HCT116 (cell line): Measurements from ENCODE around the gene PIWIL4. TPM values are rescaled to one million over a fixed set of nuclear protein-coding genes. Genes with fewer than 3 reads are reported as not detected.

Source experiments
- ATAC-seq: fragments of 200-7000 bp; cut with Tn5 transposase; 2 replicates; pipeline ENCODE4 v1.9.1; 2020; ENCODE audit warnings: mild to moderate bottlenecking, moderate library complexity
- BruUV-seq: library from RNA; stranded (reverse); fragments of 400-500 nt; replicated peaks from 2 replicates; lab custom pipeline; 2021; lab: Mats Ljungman, UMichigan
- CTCF ChIA-PET: fragments of 300-600 bp; sonication (Branson Sonifier 250); formaldehyde crosslinking; loops from one replicate; lab custom pipeline; 2021; ENCODE audit warnings: antibody characterized with exemption; lab: Charles Lee
- POLR2A ChIA-PET: fragments of 300-600, 350-600 bp; sonication (Branson Sonifier 250); formaldehyde crosslinking; loops from one replicate; lab custom pipeline; 2021; ENCODE audit warnings: antibody characterized with exemption; lab: Charles Lee
- RAD21 ChIA-PET, 2 experiments: fragments of 300-600 bp; sonication (Branson Sonifier 250); formaldehyde crosslinking; loops; one replicate each; lab custom pipeline; 2023; ENCODE audit warnings: low total read pairs in 2 of 2; ENCODE audit not compliant: uncharacterized antibody in 2 of 2, unreplicated experiment in 2 of 2, low non-redundant PET in 1 of 2; lab: Charles Lee
- DNase-seq: peaks from one replicate; pipeline ENCODE4 v3.0.0-alpha.2; 2010; ENCODE audit warnings: low read depth, low spot score
- H2AFZ ChIP-seq: fragments of 200-600 bp; shearing (Covaris generic), sonication (generic); 2 replicates; pipeline ENCODE4 v1.6.1; 2017; ENCODE audit warnings: low read depth, mixed run types, mixed read lengths, antibody characterized with exemption, low read length; ENCODE audit not compliant: poor library complexity, severe bottlenecking
- H3K27ac ChIP-seq: 2 replicates; pipeline ENCODE4 v1.5.1; 2012; ENCODE audit warnings: low read depth, low read length
- H3K27me3 ChIP-seq: fragments of 200-600 bp; sonication (generic); 2 replicates; pipeline ENCODE4 v1.6.1; 2016; ENCODE audit warnings: mixed run types, low read length, mixed read lengths; ENCODE audit not compliant: insufficient read depth
- H3K36me3 ChIP-seq, 2 experiments: fragments of 200-500 bp in 1 of 2; fragments of 200-600 bp in 1 of 2; sonication (Bioruptor generic) in 1 of 2; sonication (generic) in 1 of 2; 2 replicates each; pipeline versions ENCODE4 v1.5.1 to v1.6.1; 2014 to 2016; ENCODE audit warnings: low read length in 2 of 2, inconsistent platforms in 1 of 2, mixed read lengths in 1 of 2, mixed run types in 1 of 2; ENCODE audit not compliant: insufficient read depth in 2 of 2, control insufficient read depth in 1 of 2
- H3K4me1 ChIP-seq, 2 experiments: fragments of 200-600 bp in 1 of 2; sonication (generic) in 1 of 2; 2 replicates each; pipeline versions ENCODE4 v1.5.1 to v1.6.1; 2012 to 2017; ENCODE audit warnings: low read length in 2 of 2, inconsistent platforms in 1 of 2, mild to moderate bottlenecking in 1 of 2, mixed read lengths in 1 of 2, mixed run types in 1 of 2, moderate library complexity in 1 of 2; ENCODE audit not compliant: insufficient read depth in 2 of 2, control insufficient read depth in 1 of 2
- H3K4me2 ChIP-seq: fragments of 200-600 bp; sonication (generic); 2 replicates; pipeline ENCODE4 v1.6.1; 2017; ENCODE audit warnings: mixed run types, low read length, mixed read lengths
- H3K4me3 ChIP-seq, 2 experiments: fragments of 200-600 bp in 1 of 2; sonication (generic) in 1 of 2; replicated peaks in 1 of 2; 2 replicates each; pipeline ENCODE4 v1.5.1; 2011 to 2016; ENCODE audit warnings: low read length in 2 of 2, control low read depth in 1 of 2, low read depth in 1 of 2, mild to moderate bottlenecking in 1 of 2, mixed read lengths in 1 of 2, mixed run types in 1 of 2
- H3K79me2 ChIP-seq: fragments of 200-600 bp; sonication (generic); 2 replicates; pipeline ENCODE4 v1.6.1; 2017; ENCODE audit warnings: mild to moderate bottlenecking, mixed run types, low read length, moderate library complexity, mixed read lengths; ENCODE audit not compliant: insufficient read depth
- H3K9ac ChIP-seq: fragments of 200-600 bp; sonication (generic); 2 replicates; pipeline ENCODE4 v1.6.1; 2016; ENCODE audit warnings: low read length, mixed read lengths
- H3K9me2 ChIP-seq: fragments of 200-600 bp; sonication (generic), shearing (Covaris generic); 2 replicates; pipeline ENCODE4 v1.6.1; 2017; ENCODE audit warnings: mixed run types, mild to moderate bottlenecking, moderate library complexity; ENCODE audit not compliant: insufficient read depth
- H3K9me3 ChIP-seq, 2 experiments: fragments of 200-500 bp in 1 of 2; fragments of 200-600 bp in 1 of 2; sonication (Bioruptor generic) in 1 of 2; sonication (generic) in 1 of 2; 2 replicates each; pipeline ENCODE4 v1.6.1; 2014 to 2017; ENCODE audit warnings: low read length in 2 of 2, mixed read lengths in 2 of 2, inconsistent platforms in 1 of 2, low read depth in 1 of 2, mild to moderate bottlenecking in 1 of 2, mixed run types in 1 of 2, moderate library complexity in 1 of 2; ENCODE audit not compliant: control insufficient read depth in 1 of 2, insufficient read depth in 1 of 2
- H4K20me1 ChIP-seq: fragments of 200-600 bp; sonication (generic), shearing (Covaris generic); 2 replicates; pipeline ENCODE4 v1.6.1; 2017; ENCODE audit warnings: mixed run types, mild to moderate bottlenecking, moderate library complexity; ENCODE audit not compliant: insufficient read depth
- CBX3 ChIP-seq: IDR thresholded peaks from 2 replicates; pipeline ENCODE4 v1.6.1; 2012; ENCODE audit warnings: low read depth
- CEBPB ChIP-seq: IDR thresholded peaks from 2 replicates; pipeline ENCODE4 v1.6.1; 2012; ENCODE audit warnings: low read depth
- CTCF ChIP-seq, 3 experiments: fragments of 200-600 bp in 1 of 3; sonication (generic) in 1 of 3; IDR thresholded peaks in 2 of 3; conservative IDR thresholded peaks in 1 of 3; 2 replicates each; pipeline ENCODE4 v1.5.1; 2012 to 2017; ENCODE audit warnings: low read depth in 2 of 3, low read length in 2 of 3, antibody characterized with exemption in 1 of 3, borderline replicate concordance in 1 of 3, control low read depth in 1 of 3, mild to moderate bottlenecking in 1 of 3, mixed read lengths in 1 of 3, mixed run types in 1 of 3, moderate library complexity in 1 of 3; ENCODE audit not compliant: insufficient read depth in 1 of 3
- ELF1 ChIP-seq: IDR thresholded peaks from 2 replicates; pipeline ENCODE4 v1.6.1; 2012; ENCODE audit warnings: low read depth, borderline replicate concordance
- EZH2 ChIP-seq: fragments of 200-600 bp; sonication (generic); IDR thresholded peaks from 2 replicates; pipeline ENCODE4 v1.6.1; 2017; ENCODE audit warnings: antibody characterized with exemption, mixed run types
- EZH2phosphoT487 ChIP-seq: fragments of 200-600 bp; IDR thresholded peaks from 2 replicates; pipeline ENCODE4 v1.6.1; 2018; ENCODE audit warnings: antibody characterized with exemption, borderline replicate concordance
- FOSL1 ChIP-seq: IDR thresholded peaks from 2 replicates; pipeline ENCODE4 v1.6.1; 2012; ENCODE audit warnings: low read depth
- POLR2AphosphoS5 ChIP-seq: IDR thresholded peaks from 2 replicates; pipeline ENCODE4 v1.6.1; 2011; ENCODE audit warnings: mild to moderate bottlenecking, low read depth, low read length, moderate library complexity
- RAD21 ChIP-seq: IDR thresholded peaks from 2 replicates; pipeline ENCODE4 v1.6.1; 2012; ENCODE audit warnings: low read depth, mild to moderate bottlenecking
- REST ChIP-seq: IDR thresholded peaks from 2 replicates; pipeline ENCODE4 v1.6.1; 2012; ENCODE audit warnings: low read depth
- SRF ChIP-seq: IDR thresholded peaks from 2 replicates; pipeline ENCODE4 v1.6.1; 2012; ENCODE audit warnings: low read depth
- YY1 ChIP-seq: IDR thresholded peaks from 2 replicates; pipeline ENCODE4 v1.6.1; 2011; ENCODE audit warnings: low read length, low read depth, moderate library complexity, mild to moderate bottlenecking; ENCODE audit not compliant: insufficient replicate concordance; ENCODE audit errors: extremely low read depth
- ZBTB33 ChIP-seq: IDR thresholded peaks from 2 replicates; pipeline ENCODE4 v1.6.1; 2011; ENCODE audit warnings: mild to moderate bottlenecking, low read length, moderate library complexity; ENCODE audit not compliant: insufficient replicate concordance; ENCODE audit errors: extremely low read depth
- ZFX ChIP-seq: fragments of 450-650 bp; IDR thresholded peaks from 2 replicates; pipeline ENCODE4 v1.6.1; 2017
- ZNF274 ChIP-seq: fragments of 200-500 bp; sonication (Bioruptor generic); IDR thresholded peaks from 2 replicates; pipeline ENCODE4 v1.6.1; 2014; ENCODE audit warnings: mild to moderate bottlenecking, low read depth, low read length, inconsistent platforms
- intact Hi-C: fragments of 100-400 bp; cut with micrococcal nuclease; formaldehyde crosslinking; loops from 2 replicates; pipeline ENCODE4 v1.10.0; 2022
- total RNA-seq: library from RNA; stranded (reverse); gene quantifications from one replicate; pipeline ENCODE4 v1.2.1, GENCODE V29; 2021; ENCODE audit not compliant: unreplicated experiment

Gene PIWIL4
- total RNA-seq, 1 experiment from 2014 or later, result 0.34 TPM

- Histone ChIP-seq H3K9me3 (no peaks in the 10 kb centered on the region), H3K27me3 (no peaks in the 10 kb centered on the region), H3K27ac (no peak overlapping the region), H3K4me1 (peaks cover 0 to under 1% of the 10 kb centered on the region in 2 experiments; a peak in 1 of 4 replicates), H2AFZ (no peak overlapping the region), H3K79me2 (no peaks in the 10 kb centered on the region), H3K4me2 (no peak overlapping the region), H3K4me3 (no peak overlapping the region), H3K9me2 (no peaks in the 10 kb centered on the region), H3K9ac (no peak overlapping the region), H4K20me1 (no peaks in the 10 kb centered on the region), H3K36me3 (no peaks in the 10 kb centered on the region; a peak in 1 of 4 replicates)
- ATAC-seq (no peak), DNase-seq (no peak)
- BruUV-seq, result no TSS peak
- intact Hi-C loops, result no loop called here
- CTCF ChIA-PET, result no interaction called here
- RAD21 ChIA-PET, result no interaction called here
- TF ChIP-seq CEBPB, result no peak
- TF ChIP-seq FOSL1, result no peak
- TF ChIP-seq EZH2phosphoT487, result no peak
- no peak for TF ChIP-seq REST
- no peak for TF ChIP-seq SRF
- TF ChIP-seq POLR2AphosphoS5, result no peak
- TF ChIP-seq ELF1, result no peak
- no peak for TF ChIP-seq CTCF (IDR thresholded peaks at IDR 0.05 in 2 of 3, conservative IDR thresholded peaks at IDR 0.05 in 1 of 3; ENCODE audit: borderline replicate concordance in 1 of 3, insufficient read depth in 1 of 3, low read depth in 2 of 3, low read length in 2 of 3)
- TF ChIP-seq ZBTB33, result no peak
- no peak for TF ChIP-seq RAD21
- no peak for TF ChIP-seq ZNF274
- no peak for TF ChIP-seq CBX3
- no peak for TF ChIP-seq ZFX
- TF ChIP-seq EZH2, result no peak
- TF ChIP-seq YY1, result no peak
- POLR2A ChIA-PET, result no interaction called here
These were observed 91.7 kb downstream of the PIWIL4 start for GRCh38 chr11:94658888-94659287.
